IMR-90 (cell line): ENCODE data around the gene HORMAD2. TPM values are rescaled to one million over a fixed set of nuclear protein-coding genes. Genes with fewer than 3 reads are reported as not detected.

Experiments
- ATAC-seq: fragments of 200-7000 bp; cut with Tn5 transposase; 2 replicates; pipeline ENCODE4 v1.9.1; 2020; ENCODE audit warnings: low read depth, mild to moderate bottlenecking, moderate library complexity
- BruUV-seq: library from RNA; stranded (reverse); fragments of 400-500 nt; replicated peaks from 2 replicates; lab custom pipeline; 2021; lab: Mats Ljungman, UMichigan
- CTCF ChIA-PET: fragments of 300-600 bp; formaldehyde crosslinking; extraction: SDS; loops from one replicate; lab custom pipeline; 2021; ENCODE audit warnings: antibody characterized with exemption; lab: Yijun Ruan, JAX
- POLR2A ChIA-PET: fragments of 300-600 bp; sonication (Branson Sonifier 250); formaldehyde crosslinking; loops from one replicate; lab custom pipeline; 2022; ENCODE audit warnings: antibody characterized with exemption; ENCODE audit not compliant: unreplicated experiment; lab: Charles Lee
- DNase-seq: peaks from one replicate; pipeline ENCODE4 v3.0.0; 2013
- H2AFZ ChIP-seq: replicated peaks from 2 replicates; pipeline ENCODE3; 2013; ENCODE audit warnings: low read length, mild to moderate bottlenecking; ENCODE audit not compliant: poor library complexity
- H2AK5ac ChIP-seq: 2 replicates; pipeline ENCODE4 v1.6.1; 2013; ENCODE audit warnings: low read depth, low read length, inconsistent platforms
- H2AK9ac ChIP-seq: replicated peaks from 2 replicates; pipeline ENCODE3; 2013; ENCODE audit warnings: mild to moderate bottlenecking, low read depth, low read length, moderate library complexity; ENCODE audit not compliant: poor library complexity
- H2BK120ac ChIP-seq: 2 replicates; pipeline ENCODE4 v1.6.1; 2013; ENCODE audit warnings: low read depth, low read length, inconsistent platforms
- H2BK15ac ChIP-seq: 3 replicates; pipeline ENCODE4 v1.6.1; 2013; ENCODE audit warnings: low read depth, low read length, inconsistent platforms
- H2BK20ac ChIP-seq: 2 replicates; pipeline ENCODE4 v1.6.1; 2013; ENCODE audit warnings: low read depth, mild to moderate bottlenecking, inconsistent platforms, low read length, moderate library complexity
- H2BK5ac ChIP-seq: 2 replicates; pipeline ENCODE4 v1.6.1; 2013; ENCODE audit warnings: mild to moderate bottlenecking, low read depth, low read length, inconsistent platforms; ENCODE audit not compliant: poor library complexity, severe bottlenecking
- H3K14ac ChIP-seq: replicated peaks from 2 replicates; pipeline ENCODE4 v1.6.1; 2013; ENCODE audit warnings: low read depth, low read length, inconsistent platforms
- H3K18ac ChIP-seq: 2 replicates; pipeline ENCODE4 v1.6.1; 2013; ENCODE audit warnings: low read depth, low read length, control low read depth
- H3K23ac ChIP-seq: 2 replicates; pipeline ENCODE4 v1.6.1; 2013; ENCODE audit warnings: low read depth, low read length, inconsistent platforms
- H3K27ac ChIP-seq: 2 replicates; pipeline ENCODE4 v1.5.1; 2013; ENCODE audit warnings: mild to moderate bottlenecking, control low read depth, low read length; ENCODE audit not compliant: insufficient read depth
- H3K27me3 ChIP-seq: 2 replicates; pipeline ENCODE4 v1.6.1; 2013; ENCODE audit warnings: low read length; ENCODE audit not compliant: control insufficient read depth, insufficient read depth
- H3K36me3 ChIP-seq: 2 replicates; pipeline ENCODE4 v1.6.1; 2013; ENCODE audit warnings: low read length, mixed read lengths; ENCODE audit not compliant: control insufficient read depth, insufficient read depth
- H3K4ac ChIP-seq: 2 replicates; pipeline ENCODE4 v1.6.1; 2013; ENCODE audit warnings: low read depth, low read length, inconsistent platforms
- H3K4me1 ChIP-seq: 2 replicates; pipeline ENCODE4 v1.6.1; 2013; ENCODE audit warnings: low read length, mixed read lengths; ENCODE audit not compliant: control insufficient read depth, insufficient read depth
- H3K4me2 ChIP-seq: 2 replicates; pipeline ENCODE4 v1.6.1; 2013; ENCODE audit warnings: low read depth, mild to moderate bottlenecking, control low read depth, low read length, moderate library complexity
- H3K4me3 ChIP-seq: 2 replicates; pipeline ENCODE4 v1.5.1; 2013; ENCODE audit warnings: low read depth, mild to moderate bottlenecking, control low read depth, low read length, moderate library complexity; ENCODE audit not compliant: insufficient read depth
- H3K56ac ChIP-seq: 2 replicates; pipeline ENCODE4 v1.6.1; 2013; ENCODE audit warnings: low read length, inconsistent platforms; ENCODE audit not compliant: insufficient read depth; ENCODE audit errors: extremely low read depth
- H3K79me1 ChIP-seq, 2 experiments: 2 replicates each; pipeline ENCODE4 v1.6.1; 2013; ENCODE audit warnings: low read length in 2 of 2, inconsistent platforms in 1 of 2, low read depth in 1 of 2
- H3K9ac ChIP-seq: 2 replicates; pipeline ENCODE4 v1.6.1; 2013; ENCODE audit warnings: low read depth, low read length, control low read depth
- H3K9me1 ChIP-seq: 2 replicates; pipeline ENCODE4 v1.6.1; 2013; ENCODE audit warnings: low read length, inconsistent platforms; ENCODE audit not compliant: insufficient read depth
- H3K9me3 ChIP-seq: 2 replicates; pipeline ENCODE4 v1.6.1; 2013; ENCODE audit warnings: low read length; ENCODE audit not compliant: control insufficient read depth, insufficient read depth
- H4K20me1 ChIP-seq: 2 replicates; pipeline ENCODE4 v1.6.1; 2013; ENCODE audit warnings: low read length, inconsistent platforms; ENCODE audit not compliant: insufficient read depth
- H4K5ac ChIP-seq: 2 replicates; pipeline ENCODE4 v1.6.1; 2013; ENCODE audit warnings: mild to moderate bottlenecking, low read depth, low read length, control low read depth
- H4K8ac ChIP-seq, 2 experiments: 2 replicates each; pipeline ENCODE4 v1.6.1; 2013; ENCODE audit warnings: low read depth in 2 of 2, low read length in 2 of 2, control low read depth in 1 of 2, inconsistent platforms in 1 of 2
- H4K91ac ChIP-seq: 2 replicates; pipeline ENCODE4 v1.6.1; 2013; ENCODE audit warnings: low read depth, low read length, inconsistent platforms; ENCODE audit not compliant: insufficient read depth
- CEBPB ChIP-seq: IDR thresholded peaks from 2 replicates; pipeline ENCODE4 v1.6.1; 2012; ENCODE audit warnings: low read depth, low read length, improper control_type of control experiment
- CTCF ChIP-seq: conservative IDR thresholded peaks from 2 replicates; pipeline ENCODE4 v1.5.1; 2012; ENCODE audit warnings: mild to moderate bottlenecking, low read depth, low read length, improper control_type of control experiment
- MAZ ChIP-seq: IDR thresholded peaks from 2 replicates; pipeline ENCODE4 v1.6.1; 2012; ENCODE audit warnings: low read depth, mild to moderate bottlenecking, low read length, improper control_type of control experiment, moderate library complexity, borderline replicate concordance
- NFE2L2 ChIP-seq: fragments of 150-350 bp; IDR thresholded peaks from 2 replicates; pipeline ENCODE4 v1.6.1; 2016; ENCODE audit warnings: low read depth, mild to moderate bottlenecking, low read length
- POLR2A ChIP-seq: IDR thresholded peaks from 2 replicates; pipeline ENCODE4 v1.6.1; 2012; ENCODE audit warnings: mild to moderate bottlenecking, low read depth, low read length
- RFX5 ChIP-seq: IDR thresholded peaks from 2 replicates; pipeline ENCODE4 v1.8.0; 2012; ENCODE audit warnings: low read depth, mild to moderate bottlenecking, low read length, moderate library complexity
- SMC3 ChIP-seq: fragments of 150-350 bp; IDR thresholded peaks from 2 replicates; pipeline ENCODE4 v1.6.1; 2016; ENCODE audit warnings: low read depth, mild to moderate bottlenecking, antibody characterized with exemption, low read length, moderate library complexity
- WGBS, 2 experiments: methylation state at CpG; one replicate each; pipeline versions ENCODE4 v1.1.5 to v1.1.7; 2013; ENCODE audit warnings: missing lambda C conversion rate in 2 of 2; ENCODE audit not compliant: insufficient read length in 1 of 2; ENCODE audit errors: extremely low coverage in 2 of 2; 5-methylcytosine and 5-hydroxymethylcytosine counted together
- dilution Hi-C: fragments of 300-500 bp; cut with HindIII; formaldehyde crosslinking; loops from one replicate; pipeline ENCODE4 v1.14.3; 2018; ENCODE audit warnings: low sequenced_read_pairs; ENCODE audit not compliant: unreplicated experiment
- in situ Hi-C: fragments of 300-500 bp; cut with MboI; formaldehyde crosslinking; loops from 3 replicates; pipeline ENCODE4 v1.14.3; 2019; ENCODE audit warnings: low sequenced_read_pairs, inconsistent platforms, mixed read lengths
- intact Hi-C: fragments of 100-400 bp; cut with micrococcal nuclease; formaldehyde crosslinking; loops from 2 replicates; pipeline ENCODE4 v1.10.0; 2022
- polyA plus RNA-seq, 3 experiments: library from polyadenylated mRNA; depleted of rRNA; stranded (reverse); fragments of >200 nt; gene quantifications; 2 replicates each; pipeline ENCODE4 v1.2.3, GENCODE V29; 2012; ENCODE audit warnings: low replicate concordance in 1 of 3
- total RNA-seq: library from RNA; depleted of rRNA; stranded (reverse); fragments of >200 nt; gene quantifications from 2 replicates; pipeline ENCODE4 v1.2.3, GENCODE V29; 2012
- TF ChIP-seq, protein P1 (sequence below): fragments of 150-350 bp; IDR thresholded peaks from 2 replicates; pipeline ENCODE4 v1.6.1; 2017; ENCODE audit warnings: mild to moderate bottlenecking, antibody characterized with exemption, low read length, low read depth

HORMAD2 gene
- total and polyA plus RNA-seq, 2 of the 4 experiments (the other 2 are of a cell fraction), result not detected

GRCh38 chr22:30129636-30130035 is 49.4 kb downstream of the HORMAD2 start:
- Histone ChIP-seq H2BK120ac (no peak overlapping the region), H3K18ac (0 out of 2 replicates have a peak overlapping the region, but pooled peaks have one; percentile 29), H3K36me3 (no peaks in the 10 kb centered on the region), H2BK20ac (0 out of 2 replicates have a peak overlapping the region, but pooled peaks have one; percentile 23), H3K4me3 (no peak overlapping the region), H3K4ac (no peak overlapping the region), H3K9me3 (no peaks in the 10 kb centered on the region), H3K27ac (no peak overlapping the region), H3K56ac (no peak overlapping the region), H3K9ac (no peak overlapping the region), H4K8ac (no peak overlapping the region), H3K4me2 (no peak overlapping the region), H3K23ac (no peak overlapping the region), H3K4me1 (peaks cover 1% of the 10 kb centered on the region), H4K5ac (peak overlapping the region; percentile 6; the same call in 1 of the 2 replicates), H3K79me1 (no peaks in the 10 kb centered on the region), H2AFZ (no peak overlapping the region), H3K9me1 (no peaks in the 10 kb centered on the region), H2AK5ac (peak overlapping the region; percentile 86; the same call in 1 of the 2 replicates), H2AK9ac (no peak overlapping the region), H3K27me3 (no peaks in the 10 kb centered on the region), H4K20me1 (no peaks in the 10 kb centered on the region), H3K14ac (no peak overlapping the region), H2BK5ac (no peak overlapping the region), H2BK15ac (peak overlapping the region; percentile 45; the same call in 1 of the 3 replicates), H4K91ac (no peak overlapping the region)
- dilution Hi-C loops (no loop called here), intact Hi-C loops (no loop called here), in situ Hi-C loops (no loop called here)
- WGBS, 2 experiments, result no CpG with 5 or more reads among the region's 1 CpG
- CTCF ChIA-PET, result interaction anchor here (1.5 kb wide), 1 partner anchor 10 kb away, joined by 3 read pairs; no protein-coding TSS in a partner anchor
- no peak for ATAC-seq
- no peak for DNase-seq
- POLR2A ChIA-PET, result interaction anchor here (0.6 kb wide), 1 partner anchor 66 kb away, joined by 5 read pairs; no protein-coding TSS in a partner anchor
- no TSS peak for BruUV-seq
- TF ChIP-seq MAZ (no peak), CTCF (no peak), POLR2A (no peak), CEBPB (no peak), SMC3 (no peak), RFX5 (no peak), NFE2L2 (no peak)
- TF ChIP-seq, protein P1, sequence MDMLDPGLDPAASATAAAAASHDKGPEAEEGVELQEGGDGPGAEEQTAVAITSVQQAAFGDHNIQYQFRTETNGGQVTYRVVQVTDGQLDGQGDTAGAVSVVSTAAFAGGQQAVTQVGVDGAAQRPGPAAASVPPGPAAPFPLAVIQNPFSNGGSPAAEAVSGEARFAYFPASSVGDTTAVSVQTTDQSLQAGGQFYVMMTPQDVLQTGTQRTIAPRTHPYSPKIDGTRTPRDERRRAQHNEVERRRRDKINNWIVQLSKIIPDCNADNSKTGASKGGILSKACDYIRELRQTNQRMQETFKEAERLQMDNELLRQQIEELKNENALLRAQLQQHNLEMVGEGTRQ, result no peak
